Measurements from ENCODE around the gene PFKP.

DNA sequence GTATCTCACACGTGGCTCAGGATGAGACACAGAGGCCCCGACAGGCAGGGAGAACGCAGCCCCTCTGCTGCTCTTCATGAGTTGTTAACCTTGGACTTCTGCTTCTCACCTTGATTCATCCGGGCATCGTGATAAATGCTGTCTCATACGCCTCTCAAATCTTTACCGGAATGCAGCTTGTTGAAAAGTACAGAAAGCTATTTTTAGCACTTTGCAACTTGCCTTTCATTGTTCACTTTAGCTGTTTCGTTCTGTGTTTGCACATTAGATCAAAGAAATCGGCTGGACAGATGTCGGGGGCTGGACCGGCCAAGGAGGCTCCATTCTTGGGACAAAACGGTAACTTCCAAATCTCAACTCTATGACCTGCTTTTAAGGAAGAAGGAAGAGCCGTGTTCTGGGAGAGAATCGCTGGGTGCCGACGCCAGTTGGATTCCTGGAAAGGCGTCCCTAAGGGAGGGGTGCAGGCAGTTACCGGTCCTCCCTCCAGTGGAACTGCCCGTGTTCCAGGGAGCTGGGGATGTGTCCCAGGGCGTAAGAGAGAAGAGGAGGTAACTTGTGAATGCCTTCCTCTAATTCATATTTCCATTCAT lies 49.3 kb downstream of the PFKP start:
- no peak for TF ChIP-seq CTCF (IDR thresholded peaks at IDR 0.05; ENCODE audit: low read depth, low read length)
- no peak for TF ChIP-seq POLR2A (IDR thresholded peaks at IDR 0.05; ENCODE audit: extremely low read depth, insufficient read length)

All from NB4 (cell line).